H9 (cell line): ENCODE results near the gene MSMB. TPM values are rescaled to one million over a fixed set of nuclear protein-coding genes. Genes with fewer than 3 reads are reported as not detected.

Experiments used
- DNase-seq: peaks from one replicate; pipeline ENCODE4 v3.0.0-alpha.2; 2017
- H2AFZ ChIP-seq: one replicate; pipeline ENCODE4 v1.6.1; 2013; ENCODE audit warnings: mild to moderate bottlenecking, low read length, control low read depth, moderate library complexity
- H2AK5ac ChIP-seq: 2 replicates; pipeline ENCODE4 v1.6.1; 2013; ENCODE audit warnings: low read length, control low read depth, mixed read lengths; ENCODE audit not compliant: insufficient read length
- H2BK120ac ChIP-seq: one replicate; pipeline ENCODE4 v1.6.1; 2013; ENCODE audit warnings: low read depth, mild to moderate bottlenecking, low read length, control low read depth, inconsistent platforms; ENCODE audit not compliant: poor library complexity, severe bottlenecking
- H2BK12ac ChIP-seq: 2 replicates; pipeline ENCODE4 v1.6.1; 2013; ENCODE audit warnings: low read length, control low read depth, mixed read lengths, low read depth; ENCODE audit not compliant: insufficient read length
- H2BK15ac ChIP-seq: 2 replicates; pipeline ENCODE4 v1.6.1; 2013; ENCODE audit warnings: low read depth, low read length, control low read depth
- H2BK20ac ChIP-seq: one replicate; pipeline ENCODE4 v1.6.1; 2013; ENCODE audit warnings: low read depth, mild to moderate bottlenecking, low read length, control low read depth, inconsistent platforms; ENCODE audit not compliant: poor library complexity, severe bottlenecking
- H2BK5ac ChIP-seq: 2 replicates; pipeline ENCODE4 v1.6.1; 2013; ENCODE audit warnings: low read length, control low read depth, mixed read lengths; ENCODE audit not compliant: insufficient read length
- H3K14ac ChIP-seq: 2 replicates; pipeline ENCODE4 v1.6.1; 2013; ENCODE audit warnings: low read length, control low read depth; ENCODE audit not compliant: insufficient read depth
- H3K18ac ChIP-seq: 2 replicates; pipeline ENCODE4 v1.6.1; 2013; ENCODE audit warnings: low read depth, mild to moderate bottlenecking, mixed read lengths, low read length, control low read depth; ENCODE audit not compliant: insufficient read length
- H3K23ac ChIP-seq: 2 replicates; pipeline ENCODE4 v1.6.1; 2013; ENCODE audit warnings: low read length, control low read depth, mixed read lengths, low read depth; ENCODE audit not compliant: insufficient read length
- H3K23me2 ChIP-seq: 2 replicates; pipeline ENCODE4 v1.6.1; 2013; ENCODE audit warnings: low read depth, mild to moderate bottlenecking, mixed read lengths, low read length, control low read depth; ENCODE audit not compliant: insufficient read length, poor library complexity, severe bottlenecking
- H3K27ac ChIP-seq: 2 replicates; pipeline ENCODE4 v1.5.1; 2013; ENCODE audit warnings: low read length, control low read depth, mixed read lengths, low read depth; ENCODE audit not compliant: insufficient read length
- H3K27me3 ChIP-seq: 2 replicates; pipeline ENCODE4 v1.6.1; 2013; ENCODE audit warnings: low read length, control low read depth, inconsistent platforms; ENCODE audit not compliant: insufficient read depth
- H3K4ac ChIP-seq: 2 replicates; pipeline ENCODE4 v1.6.1; 2013; ENCODE audit warnings: low read depth, mild to moderate bottlenecking, control low read depth, inconsistent platforms, low read length, moderate library complexity
- H3K4me1 ChIP-seq: 2 replicates; pipeline ENCODE4 v1.6.1; 2013; ENCODE audit warnings: low read length, control low read depth, inconsistent platforms; ENCODE audit not compliant: insufficient read depth
- H3K4me2 ChIP-seq: 2 replicates; pipeline ENCODE4 v1.6.1; 2013; ENCODE audit warnings: low read length, control low read depth, mixed read lengths; ENCODE audit not compliant: insufficient read length, insufficient read depth
- H3K56ac ChIP-seq: 2 replicates; pipeline ENCODE4 v1.6.1; 2013; ENCODE audit warnings: low read depth, mild to moderate bottlenecking, mixed read lengths, low read length, control low read depth; ENCODE audit not compliant: insufficient read length
- H3K79me1 ChIP-seq: 2 replicates; pipeline ENCODE4 v1.6.1; 2013; ENCODE audit warnings: low read depth, mild to moderate bottlenecking, moderate library complexity, low read length, control low read depth, inconsistent platforms; ENCODE audit not compliant: insufficient read depth, poor library complexity, severe bottlenecking
- H3K79me2 ChIP-seq: 2 replicates; pipeline ENCODE4 v1.6.1; 2013; ENCODE audit warnings: low read length, control low read depth, inconsistent platforms; ENCODE audit not compliant: insufficient read depth
- H3K9ac ChIP-seq: 2 replicates; pipeline ENCODE4 v1.6.1; 2013; ENCODE audit warnings: low read length, control low read depth, mixed read lengths; ENCODE audit not compliant: insufficient read length; ENCODE audit errors: extremely low read depth
- H3K9me3 ChIP-seq: one replicate; pipeline ENCODE4 v1.6.1; 2013; ENCODE audit warnings: low read depth, low read length, inconsistent platforms; ENCODE audit not compliant: control insufficient read depth
- H3T11ph ChIP-seq: one replicate; pipeline ENCODE4 v1.6.1; 2013; ENCODE audit warnings: mild to moderate bottlenecking, low read length, control low read depth, inconsistent platforms
- H4K20me1 ChIP-seq: one replicate; pipeline ENCODE4 v1.6.1; 2013; ENCODE audit not compliant: control insufficient read depth, insufficient read length, insufficient read depth
- H4K5ac ChIP-seq: 2 replicates; pipeline ENCODE4 v1.6.1; 2013; ENCODE audit warnings: low read depth, mild to moderate bottlenecking, mixed read lengths, low read length, control low read depth; ENCODE audit not compliant: insufficient read length
- H4K8ac ChIP-seq: replicated peaks from 2 replicates; pipeline ENCODE4 v1.6.1; 2013; ENCODE audit warnings: low read length, control low read depth, mixed read lengths, low read depth; ENCODE audit not compliant: insufficient read length
- H4K91ac ChIP-seq: 2 replicates; pipeline ENCODE4 v1.6.1; 2013; ENCODE audit warnings: low read depth, mild to moderate bottlenecking, moderate library complexity, mixed read lengths, low read length, control low read depth; ENCODE audit not compliant: insufficient read length
- H3K27ac Mint-ChIP-seq, 3 experiments: 2 replicates in 2 of 3; 3 replicates in 1 of 3; pipeline ENCODE4 v1.8.0; 2020 to 2021; ENCODE audit warnings: mixed read lengths in 3 of 3, mild to moderate bottlenecking in 1 of 3, moderate library complexity in 1 of 3
- H3K27me3 Mint-ChIP-seq: 2 replicates; pipeline ENCODE4 v1.8.0; 2021; ENCODE audit warnings: low read depth, mild to moderate bottlenecking, moderate library complexity, mixed read lengths
- H3K36me3 Mint-ChIP-seq, 3 experiments: 2 replicates in 2 of 3; 3 replicates in 1 of 3; pipeline ENCODE4 v1.8.0; 2020 to 2021; ENCODE audit warnings: low read depth in 3 of 3, mixed read lengths in 3 of 3; ENCODE audit not compliant: insufficient read depth in 1 of 3
- H3K4me1 Mint-ChIP-seq, 2 experiments: 2 replicates each; pipeline ENCODE4 v1.8.0; 2020; ENCODE audit warnings: mixed read lengths in 2 of 2
- H3K4me3 Mint-ChIP-seq, 2 experiments: 2 replicates in 1 of 2; 3 replicates in 1 of 2; pipeline ENCODE4 v1.8.0; 2020 to 2021; ENCODE audit warnings: mild to moderate bottlenecking in 2 of 2, mixed read lengths in 2 of 2, moderate library complexity in 1 of 2
- H3K9me3 Mint-ChIP-seq, 2 experiments: 2 replicates in 1 of 2; 3 replicates in 1 of 2; pipeline ENCODE4 v1.8.0; 2020; ENCODE audit warnings: mild to moderate bottlenecking in 2 of 2, mixed read lengths in 2 of 2, moderate library complexity in 1 of 2
- WGBS: extraction: QIAGEN DNeasy Blood & Tissue Kit; methylation state at CpG from one replicate; pipeline ENCODE4 v1.1.7; 2013; ENCODE audit warnings: missing lambda C conversion rate, low lambda C conversion rate, mixed read lengths; ENCODE audit not compliant: insufficient read length; ENCODE audit errors: extremely low coverage; 5-methylcytosine and 5-hydroxymethylcytosine counted together
- total RNA-seq: library from RNA; stranded (reverse); gene quantifications from 2 replicates; pipeline ENCODE4 v1.2.1, GENCODE V29; 2021
- TF ChIP-seq, protein P1 (sequence below): fragments of 200-600 bp; sonication (generic); conservative IDR thresholded peaks from 3 replicates; pipeline ENCODE4 v1.8.0; 2021; ENCODE audit warnings: antibody characterized with exemption, mild to moderate bottlenecking

The MSMB gene
- total RNA-seq, 1 experiment from 2014 or later, result not detected

DNA sequence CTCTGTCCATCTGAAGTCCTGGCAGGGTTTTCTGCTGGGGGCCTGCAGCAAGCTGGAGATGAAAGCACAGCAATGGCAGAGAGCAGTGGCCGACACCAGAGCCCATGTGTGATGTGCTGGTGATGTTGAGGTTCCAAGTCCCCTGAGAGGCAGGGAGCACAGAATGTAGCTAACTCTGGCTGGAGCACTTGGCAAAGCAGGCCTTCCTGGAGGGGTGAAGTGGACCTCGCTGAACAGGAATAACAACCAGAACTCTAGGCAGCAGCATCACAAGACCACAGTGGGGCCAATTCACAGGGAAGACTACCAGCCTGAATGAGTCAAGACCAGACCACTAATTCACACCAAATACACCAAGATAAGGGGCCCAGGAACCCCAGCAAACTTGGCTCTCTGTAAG is 22.8 kb upstream of the MSMB start:
- H3K18ac ChIP-seq, result no peak overlapping the region
- H3K27ac ChIP-seq, result no peak overlapping the region

More for the DNA sequence above, 22.8 kb upstream of the MSMB start:
- no peak overlapping the region for H2BK5ac ChIP-seq
- no peak overlapping the region for H2BK15ac ChIP-seq
- H3K23ac ChIP-seq, result no peak overlapping the region
- H3K23me2 ChIP-seq, result no peaks in the 10 kb centered on the region
- H4K20me1 ChIP-seq, result no peaks in the 10 kb centered on the region
- H4K8ac ChIP-seq, result no peak overlapping the region
- H2AFZ ChIP-seq, result no peak overlapping the region
- H3K27me3 ChIP-seq, result no peaks in the 10 kb centered on the region
- no peak overlapping the region for H3K9ac ChIP-seq
- H3K4ac ChIP-seq, result no peak overlapping the region
- H3K79me2 ChIP-seq, result no peaks in the 10 kb centered on the region
- no peaks in the 10 kb centered on the region for H3K9me3 ChIP-seq
- no peak overlapping the region; the same call in 1 of the 2 replicates for H3K14ac ChIP-seq
- no peak overlapping the region for H3K27ac Mint-ChIP-seq
- peaks cover 0 to 8% (median 0%) of the 10 kb centered on the region in 3 experiments; a peak in 4 of 7 replicates for H3K36me3 Mint-ChIP-seq
- H3K9me3 Mint-ChIP-seq, result peaks cover 2 to 12% of the 10 kb centered on the region in 2 experiments; a peak in 3 of 5 replicates
- no peak overlapping the region for H2BK12ac ChIP-seq
- no peak overlapping the region for H2BK120ac ChIP-seq
- no peak overlapping the region for H2AK5ac ChIP-seq
- H3K4me2 ChIP-seq, result no peak overlapping the region
- no peaks in the 10 kb centered on the region for H3K4me1 ChIP-seq
- peaks cover 18 to 32% of the 10 kb centered on the region in 2 experiments for H3K4me1 Mint-ChIP-seq
- no peak overlapping the region for H3K56ac ChIP-seq
- no peaks in the 10 kb centered on the region for H3K79me1 ChIP-seq
- H3K27me3 Mint-ChIP-seq, result peaks cover 28% of the 10 kb centered on the region
- no peak overlapping the region for H2BK20ac ChIP-seq
- no peak overlapping the region for H3K4me3 Mint-ChIP-seq
- no peak overlapping the region for H4K91ac ChIP-seq
- no peak overlapping the region for H4K5ac ChIP-seq
- TF ChIP-seq, protein P1, sequence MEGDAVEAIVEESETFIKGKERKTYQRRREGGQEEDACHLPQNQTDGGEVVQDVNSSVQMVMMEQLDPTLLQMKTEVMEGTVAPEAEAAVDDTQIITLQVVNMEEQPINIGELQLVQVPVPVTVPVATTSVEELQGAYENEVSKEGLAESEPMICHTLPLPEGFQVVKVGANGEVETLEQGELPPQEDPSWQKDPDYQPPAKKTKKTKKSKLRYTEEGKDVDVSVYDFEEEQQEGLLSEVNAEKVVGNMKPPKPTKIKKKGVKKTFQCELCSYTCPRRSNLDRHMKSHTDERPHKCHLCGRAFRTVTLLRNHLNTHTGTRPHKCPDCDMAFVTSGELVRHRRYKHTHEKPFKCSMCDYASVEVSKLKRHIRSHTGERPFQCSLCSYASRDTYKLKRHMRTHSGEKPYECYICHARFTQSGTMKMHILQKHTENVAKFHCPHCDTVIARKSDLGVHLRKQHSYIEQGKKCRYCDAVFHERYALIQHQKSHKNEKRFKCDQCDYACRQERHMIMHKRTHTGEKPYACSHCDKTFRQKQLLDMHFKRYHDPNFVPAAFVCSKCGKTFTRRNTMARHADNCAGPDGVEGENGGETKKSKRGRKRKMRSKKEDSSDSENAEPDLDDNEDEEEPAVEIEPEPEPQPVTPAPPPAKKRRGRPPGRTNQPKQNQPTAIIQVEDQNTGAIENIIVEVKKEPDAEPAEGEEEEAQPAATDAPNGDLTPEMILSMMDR, result no peak
- H3T11ph ChIP-seq, result no peak overlapping the region
- DNase-seq, result no peak
- WGBS, result no CpG with 5 or more reads among the region's 2 CpGs
